PC-3 (cell line): ENCODE data around the gene NANP. TPM values are rescaled to one million over a fixed set of nuclear protein-coding genes. Genes with fewer than 3 reads are reported as not detected.

ENCODE experiments used
- ATAC-seq: fragments of 200-7000 bp; cut with Tn5 transposase; 2 replicates; pipeline ENCODE4 v1.9.1; 2020; ENCODE audit warnings: mild to moderate bottlenecking, moderate library complexity
- BruUV-seq: library from RNA; stranded (reverse); fragments of 400-500 nt; replicated peaks from 2 replicates; lab custom pipeline; 2021; lab: Mats Ljungman, UMichigan
- CTCF ChIA-PET: fragments of 300-600 bp; sonication (Branson Sonifier 250); formaldehyde crosslinking; loops from one replicate; lab custom pipeline; 2022; ENCODE audit warnings: antibody characterized with exemption; lab: Charles Lee
- POLR2A ChIA-PET: fragments of 300-600 bp; sonication (Branson Sonifier 250); formaldehyde crosslinking; loops from one replicate; lab custom pipeline; 2022; ENCODE audit warnings: antibody characterized with exemption; ENCODE audit not compliant: unreplicated experiment; lab: Charles Lee
- DNase-seq: peaks from one replicate; pipeline ENCODE4 v3.0.0-alpha.2; 2015
- H2AFZ ChIP-seq: fragments of 300-600 bp; sonication (generic); 2 replicates; pipeline ENCODE4 v1.6.0; 2016; ENCODE audit warnings: antibody characterized with exemption, low read length
- H3F3A ChIP-seq: fragments of 300-600 bp; sonication (generic); one replicate; pipeline ENCODE4 v1.6.0; 2017; ENCODE audit warnings: antibody characterized with exemption, low read length, control low read depth, mild to moderate bottlenecking; ENCODE audit not compliant: unreplicated experiment
- H3K27ac ChIP-seq: fragments of 300-600 bp; sonication (generic); 2 replicates; pipeline ENCODE4 v1.5.1; 2016; ENCODE audit warnings: mild to moderate bottlenecking, low read length
- H3K27me3 ChIP-seq: fragments of 300-600 bp; sonication (generic); 2 replicates; pipeline ENCODE4 v1.6.1; 2016; ENCODE audit warnings: low read length, mixed read lengths
- H3K36me3 ChIP-seq: fragments of 300-600 bp; sonication (generic); 2 replicates; pipeline ENCODE4 v1.6.1; 2016; ENCODE audit warnings: low read depth, mixed run types, low read length, mixed read lengths
- H3K4me1 ChIP-seq: fragments of 300-600 bp; sonication (generic); 2 replicates; pipeline ENCODE4 v1.5.1; 2016; ENCODE audit warnings: low read length; ENCODE audit not compliant: insufficient read depth
- H3K4me2 ChIP-seq: fragments of 300-600 bp; sonication (generic); 2 replicates; pipeline ENCODE4 v1.6.0; 2016; ENCODE audit warnings: low read length
- H3K4me3 ChIP-seq: fragments of 300-600 bp; sonication (generic); 2 replicates; pipeline ENCODE4 v1.5.1; 2016; ENCODE audit warnings: mild to moderate bottlenecking, low read length, mixed read lengths
- H3K79me2 ChIP-seq: fragments of 300-600 bp; sonication (generic); 2 replicates; pipeline ENCODE4 v1.6.1; 2017; ENCODE audit warnings: low read length, mixed read lengths
- H3K9ac ChIP-seq: fragments of 300-600 bp; sonication (generic); 2 replicates; pipeline ENCODE4 v1.6.0; 2016; ENCODE audit warnings: mild to moderate bottlenecking, low read length
- H3K9me2 ChIP-seq: fragments of 300-600 bp; sonication (generic); replicated peaks from 2 replicates; pipeline ENCODE4 v1.6.1; 2016; ENCODE audit warnings: mixed run types, low read length, mixed read lengths
- H3K9me3 ChIP-seq: fragments of 300-600 bp; sonication (generic); 2 replicates; pipeline ENCODE4 v1.6.1; 2016; ENCODE audit warnings: low read length, mixed read lengths
- H4K20me1 ChIP-seq: fragments of 300-600 bp; sonication (generic); 2 replicates; pipeline ENCODE4 v1.6.1; 2016; ENCODE audit warnings: low read length, mixed read lengths
- EZH2 ChIP-seq: fragments of 300-600 bp; sonication (generic); IDR thresholded peaks from one replicate; pipeline ENCODE4 v1.6.1; 2017; ENCODE audit warnings: antibody characterized with exemption, mild to moderate bottlenecking, low read length; ENCODE audit not compliant: unreplicated experiment
- EZH2phosphoT487 ChIP-seq: fragments of 300-600 bp; sonication (generic); IDR thresholded peaks from 2 replicates; pipeline ENCODE4 v1.6.1; 2018; ENCODE audit warnings: mild to moderate bottlenecking, antibody characterized with exemption, low read length, borderline replicate concordance
- intact Hi-C: fragments of 100-400 bp; cut with micrococcal nuclease; formaldehyde crosslinking; loops from 2 replicates; pipeline ENCODE4 v1.9.0; 2023
- total RNA-seq: library from RNA; depleted of rRNA; stranded (reverse); fragments of >200 nt; gene quantifications from 2 replicates; pipeline ENCODE4 v1.2.3, GENCODE V29; 2014
- TF ChIP-seq, protein P1 (sequence below): fragments of 300-600 bp; sonication (generic); conservative IDR thresholded peaks from 2 replicates; pipeline ENCODE4 v1.5.1; 2017; ENCODE audit warnings: antibody characterized with exemption, low read depth, mild to moderate bottlenecking, low read length

NANP gene
- total RNA-seq, 1 experiment from 2014 or later: 10.7 TPM

- no peaks in the 10 kb centered on the region for H3K9me2 ChIP-seq
- no peaks in the 10 kb centered on the region for H3K36me3 ChIP-seq
- DNase-seq (no peak), ATAC-seq (no peak)
- no peaks in the 10 kb centered on the region for H3F3A ChIP-seq
- BruUV-seq: no TSS peak
- no peak overlapping the region for H3K27ac ChIP-seq
- no peaks in the 10 kb centered on the region for H4K20me1 ChIP-seq
- no peaks in the 10 kb centered on the region for H3K79me2 ChIP-seq
- no peak overlapping the region for H2AFZ ChIP-seq
- TF ChIP-seq EZH2phosphoT487 (no peak), EZH2 (no peak)
- TF ChIP-seq, protein P1, sequence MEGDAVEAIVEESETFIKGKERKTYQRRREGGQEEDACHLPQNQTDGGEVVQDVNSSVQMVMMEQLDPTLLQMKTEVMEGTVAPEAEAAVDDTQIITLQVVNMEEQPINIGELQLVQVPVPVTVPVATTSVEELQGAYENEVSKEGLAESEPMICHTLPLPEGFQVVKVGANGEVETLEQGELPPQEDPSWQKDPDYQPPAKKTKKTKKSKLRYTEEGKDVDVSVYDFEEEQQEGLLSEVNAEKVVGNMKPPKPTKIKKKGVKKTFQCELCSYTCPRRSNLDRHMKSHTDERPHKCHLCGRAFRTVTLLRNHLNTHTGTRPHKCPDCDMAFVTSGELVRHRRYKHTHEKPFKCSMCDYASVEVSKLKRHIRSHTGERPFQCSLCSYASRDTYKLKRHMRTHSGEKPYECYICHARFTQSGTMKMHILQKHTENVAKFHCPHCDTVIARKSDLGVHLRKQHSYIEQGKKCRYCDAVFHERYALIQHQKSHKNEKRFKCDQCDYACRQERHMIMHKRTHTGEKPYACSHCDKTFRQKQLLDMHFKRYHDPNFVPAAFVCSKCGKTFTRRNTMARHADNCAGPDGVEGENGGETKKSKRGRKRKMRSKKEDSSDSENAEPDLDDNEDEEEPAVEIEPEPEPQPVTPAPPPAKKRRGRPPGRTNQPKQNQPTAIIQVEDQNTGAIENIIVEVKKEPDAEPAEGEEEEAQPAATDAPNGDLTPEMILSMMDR: no peak
- POLR2A ChIA-PET: no interaction called here
- no peak overlapping the region for H3K4me2 ChIP-seq
- no peaks in the 10 kb centered on the region for H3K9me3 ChIP-seq
- H3K27me3 ChIP-seq: no peaks in the 10 kb centered on the region
- H3K4me1 ChIP-seq: no peaks in the 10 kb centered on the region
- H3K9ac ChIP-seq: no peak overlapping the region
- intact Hi-C loops: no loop called here
- CTCF ChIA-PET: no interaction called here
- no peak overlapping the region for H3K4me3 ChIP-seq
Observed at GRCh38 chr20:25565578-25566157, 58.1 kb downstream of the NANP start.

DNA sequence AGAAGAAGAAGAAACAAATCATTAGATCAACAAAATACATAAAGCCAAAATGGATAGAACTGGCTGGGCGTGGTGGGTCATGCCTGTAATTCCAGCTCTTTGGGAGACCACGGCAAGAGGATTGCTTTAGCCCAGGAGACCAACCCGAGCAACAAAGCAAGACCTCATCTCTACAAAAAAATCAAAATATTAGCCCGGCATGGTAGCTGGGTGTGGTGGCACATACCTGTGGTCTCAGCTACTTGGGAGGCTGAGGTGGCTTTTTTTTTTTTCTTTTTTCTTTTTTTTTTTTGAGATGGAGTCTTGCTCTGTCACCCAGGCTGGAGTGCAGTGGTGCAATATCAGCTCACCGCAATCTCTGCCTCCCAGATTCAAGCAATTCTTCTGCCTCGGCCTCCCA lies 59.9 kb downstream of the NANP start:
- no peak for ATAC-seq
- intact Hi-C loops: no loop called here
- Histone ChIP-seq H2AFZ (no peak overlapping the region), H4K20me1 (no peaks in the 10 kb centered on the region), H3K9me2 (no peaks in the 10 kb centered on the region), H3K4me2 (no peak overlapping the region), H3K9ac (no peak overlapping the region), H3K36me3 (no peaks in the 10 kb centered on the region), H3K27me3 (no peaks in the 10 kb centered on the region), H3K27ac (no peak overlapping the region), H3K4me3 (no peak overlapping the region), H3K4me1 (no peaks in the 10 kb centered on the region), H3K79me2 (no peaks in the 10 kb centered on the region), H3F3A (no peaks in the 10 kb centered on the region), H3K9me3 (no peaks in the 10 kb centered on the region)
- POLR2A ChIA-PET: interaction anchor here (0.8 kb wide), 1 partner anchor 249 kb away, joined by 4 read pairs; no protein-coding TSS in a partner anchor
- TF ChIP-seq EZH2 (no peak), EZH2phosphoT487 (no peak)
- TF ChIP-seq, protein P1: no peak
- no TSS peak for BruUV-seq
- DNase-seq: no peak
- CTCF ChIA-PET: no interaction called here

DNA sequence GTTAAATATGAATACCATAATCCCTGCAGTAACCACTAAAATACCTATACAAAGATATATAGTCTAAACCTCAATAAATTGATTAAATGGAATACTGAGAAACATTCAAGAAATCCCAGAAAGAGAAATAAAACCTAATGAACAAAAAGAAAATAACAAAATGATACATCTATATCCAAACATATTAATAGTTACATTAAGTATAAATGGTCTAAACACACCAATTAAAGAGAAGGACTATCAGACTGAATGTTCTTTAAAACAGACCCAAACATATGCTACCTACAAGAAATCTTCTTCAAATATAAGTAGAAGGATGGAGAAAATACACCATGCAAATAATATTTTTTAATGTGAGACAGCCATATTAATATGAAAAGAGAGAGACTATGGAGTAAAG lies 60.5 kb downstream of the NANP start:
- Histone ChIP-seq H2AFZ (no peak overlapping the region), H4K20me1 (no peaks in the 10 kb centered on the region), H3K36me3 (no peaks in the 10 kb centered on the region), H3K4me1 (no peaks in the 10 kb centered on the region), H3K27ac (no peak overlapping the region), H3K4me3 (no peak overlapping the region), H3K27me3 (no peaks in the 10 kb centered on the region), H3K9me2 (no peaks in the 10 kb centered on the region), H3K9me3 (no peaks in the 10 kb centered on the region), H3K9ac (no peak overlapping the region), H3K4me2 (no peak overlapping the region), H3K79me2 (no peaks in the 10 kb centered on the region), H3F3A (no peaks in the 10 kb centered on the region)
- intact Hi-C loops: no loop called here
- ChIA-PET CTCF (no interaction called here), POLR2A (interaction anchor here (0.8 kb wide), 1 partner anchor 248 kb away, joined by 4 read pairs; no protein-coding TSS in a partner anchor)
- DNase-seq (no peak), ATAC-seq (no peak)
- TF ChIP-seq EZH2: no peak
- no peak for TF ChIP-seq EZH2phosphoT487
- TF ChIP-seq, protein P1: no peak
- BruUV-seq: no TSS peak
